ENCODE results near the gene GATD1. TPM values are rescaled to one million over a fixed set of nuclear protein-coding genes. Genes with fewer than 3 reads are reported as not detected.

The GATD1 gene
- total RNA-seq, 1 experiment from 2014 or later: 88.7 TPM

GRCh38 chr11:725624-726202 is 51.6 kb downstream of the GATD1 start:
- Histone ChIP-seq H3K36me3 (ENCODE audit: control insufficient read depth in 1 of 2, insufficient read depth in 2 of 2, low read length in 2 of 2) (peaks cover 3 to 11% of the 10 kb centered on the region in 2 experiments; a peak in 2 of 4 replicates), H3K4me2 (ENCODE audit: low read length) (no peak overlapping the region), H2AFZ (ENCODE audit: low read depth, low read length, poor library complexity, severe bottlenecking) (no peak overlapping the region), H3K4me1 (ENCODE audit: control insufficient read depth in 1 of 2, insufficient read depth in 2 of 2, low read length in 2 of 2) (peaks cover 7 to 27% of the 10 kb centered on the region in 2 experiments; a peak in 3 of 4 replicates), H4K20me1 (ENCODE audit: insufficient read depth) (no peaks in the 10 kb centered on the region), H3K4me3 (replicated peaks in 1 of 2; ENCODE audit: low read depth in 1 of 2, low read length in 2 of 2) (no peak overlapping the region), H3K27ac (ENCODE audit: low read depth, low read length) (no peak overlapping the region), H3K9me3 (ENCODE audit: control insufficient read depth in 1 of 2, insufficient read depth in 1 of 2, low read depth in 1 of 2, low read length in 2 of 2) (no peaks in the 10 kb centered on the region), H3K79me2 (ENCODE audit: insufficient read depth, low read length) (no peaks in the 10 kb centered on the region), H3K9me2 (ENCODE audit: insufficient read depth) (no peaks in the 10 kb centered on the region), H3K9ac (ENCODE audit: low read length) (no peak overlapping the region), H3K27me3 (ENCODE audit: insufficient read depth, low read length) (no peaks in the 10 kb centered on the region)
- POLR2A ChIA-PET: no interaction called here
- intact Hi-C loops (cut with micrococcal nuclease): no loop called here
- RAD21 ChIA-PET (ENCODE audit: low non-redundant PET in 1 of 2, low total read pairs in 2 of 2, uncharacterized antibody in 2 of 2, unreplicated experiment in 2 of 2): no interaction called here
- TF ChIP-seq, protein P1, sequence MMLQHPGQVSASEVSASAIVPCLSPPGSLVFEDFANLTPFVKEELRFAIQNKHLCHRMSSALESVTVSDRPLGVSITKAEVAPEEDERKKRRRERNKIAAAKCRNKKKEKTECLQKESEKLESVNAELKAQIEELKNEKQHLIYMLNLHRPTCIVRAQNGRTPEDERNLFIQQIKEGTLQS (IDR thresholded peaks at IDR 0.05): no peak
- TF ChIP-seq TCF7L2 (IDR thresholded peaks at IDR 0.05; ENCODE audit: borderline replicate concordance, extremely low read depth, insufficient read depth, insufficient read length) (no peak), SP1 (IDR thresholded peaks at IDR 0.05; ENCODE audit: low read depth) (no peak), ZBTB33 (IDR thresholded peaks at IDR 0.05; ENCODE audit: extremely low read depth, insufficient replicate concordance, low read length) (no peak), SIN3A (IDR thresholded peaks at IDR 0.05; ENCODE audit: low read depth) (no peak), ZFX (IDR thresholded peaks at IDR 0.05) (no peak), JUND (IDR thresholded peaks at IDR 0.05) (no peak), YY1 (IDR thresholded peaks at IDR 0.05; ENCODE audit: extremely low read depth, insufficient replicate concordance, low read depth, low read length) (no peak)
- TF ChIP-seq, protein P2, sequence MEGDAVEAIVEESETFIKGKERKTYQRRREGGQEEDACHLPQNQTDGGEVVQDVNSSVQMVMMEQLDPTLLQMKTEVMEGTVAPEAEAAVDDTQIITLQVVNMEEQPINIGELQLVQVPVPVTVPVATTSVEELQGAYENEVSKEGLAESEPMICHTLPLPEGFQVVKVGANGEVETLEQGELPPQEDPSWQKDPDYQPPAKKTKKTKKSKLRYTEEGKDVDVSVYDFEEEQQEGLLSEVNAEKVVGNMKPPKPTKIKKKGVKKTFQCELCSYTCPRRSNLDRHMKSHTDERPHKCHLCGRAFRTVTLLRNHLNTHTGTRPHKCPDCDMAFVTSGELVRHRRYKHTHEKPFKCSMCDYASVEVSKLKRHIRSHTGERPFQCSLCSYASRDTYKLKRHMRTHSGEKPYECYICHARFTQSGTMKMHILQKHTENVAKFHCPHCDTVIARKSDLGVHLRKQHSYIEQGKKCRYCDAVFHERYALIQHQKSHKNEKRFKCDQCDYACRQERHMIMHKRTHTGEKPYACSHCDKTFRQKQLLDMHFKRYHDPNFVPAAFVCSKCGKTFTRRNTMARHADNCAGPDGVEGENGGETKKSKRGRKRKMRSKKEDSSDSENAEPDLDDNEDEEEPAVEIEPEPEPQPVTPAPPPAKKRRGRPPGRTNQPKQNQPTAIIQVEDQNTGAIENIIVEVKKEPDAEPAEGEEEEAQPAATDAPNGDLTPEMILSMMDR (IDR thresholded peaks at IDR 0.05 in 2 of 3, conservative IDR thresholded peaks at IDR 0.05 in 1 of 3; ENCODE audit: borderline replicate concordance in 1 of 3, insufficient read depth in 1 of 3, low read depth in 2 of 3, low read length in 2 of 3): no peak
- TF ChIP-seq, protein P3, sequence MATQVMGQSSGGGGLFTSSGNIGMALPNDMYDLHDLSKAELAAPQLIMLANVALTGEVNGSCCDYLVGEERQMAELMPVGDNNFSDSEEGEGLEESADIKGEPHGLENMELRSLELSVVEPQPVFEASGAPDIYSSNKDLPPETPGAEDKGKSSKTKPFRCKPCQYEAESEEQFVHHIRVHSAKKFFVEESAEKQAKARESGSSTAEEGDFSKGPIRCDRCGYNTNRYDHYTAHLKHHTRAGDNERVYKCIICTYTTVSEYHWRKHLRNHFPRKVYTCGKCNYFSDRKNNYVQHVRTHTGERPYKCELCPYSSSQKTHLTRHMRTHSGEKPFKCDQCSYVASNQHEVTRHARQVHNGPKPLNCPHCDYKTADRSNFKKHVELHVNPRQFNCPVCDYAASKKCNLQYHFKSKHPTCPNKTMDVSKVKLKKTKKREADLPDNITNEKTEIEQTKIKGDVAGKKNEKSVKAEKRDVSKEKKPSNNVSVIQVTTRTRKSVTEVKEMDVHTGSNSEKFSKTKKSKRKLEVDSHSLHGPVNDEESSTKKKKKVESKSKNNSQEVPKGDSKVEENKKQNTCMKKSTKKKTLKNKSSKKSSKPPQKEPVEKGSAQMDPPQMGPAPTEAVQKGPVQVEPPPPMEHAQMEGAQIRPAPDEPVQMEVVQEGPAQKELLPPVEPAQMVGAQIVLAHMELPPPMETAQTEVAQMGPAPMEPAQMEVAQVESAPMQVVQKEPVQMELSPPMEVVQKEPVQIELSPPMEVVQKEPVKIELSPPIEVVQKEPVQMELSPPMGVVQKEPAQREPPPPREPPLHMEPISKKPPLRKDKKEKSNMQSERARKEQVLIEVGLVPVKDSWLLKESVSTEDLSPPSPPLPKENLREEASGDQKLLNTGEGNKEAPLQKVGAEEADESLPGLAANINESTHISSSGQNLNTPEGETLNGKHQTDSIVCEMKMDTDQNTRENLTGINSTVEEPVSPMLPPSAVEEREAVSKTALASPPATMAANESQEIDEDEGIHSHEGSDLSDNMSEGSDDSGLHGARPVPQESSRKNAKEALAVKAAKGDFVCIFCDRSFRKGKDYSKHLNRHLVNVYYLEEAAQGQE (IDR thresholded peaks at IDR 0.05; ENCODE audit: low read depth): no peak
- no TSS peak for BruUV-seq (replicated peaks)
- CTCF ChIA-PET: interaction anchor here (0.6 to 1.0 kb wide), 3 partner anchors 30 to 112 kb away, joined by 3 to 5 read pairs (median 4); partner anchors contain the start of genes DEAF1 and TMEM80
- DNase-seq (ENCODE audit: low read depth, low spot score) (no peak), ATAC-seq (no peak)
